ENCODE measurements around the gene PLEKHG4.
A peak's percentile ranks its signal among the peaks of the same experiment; 100 is the strongest.

Gene PLEKHG4

GRCh38 chr16:67326472-67327309 is 47.4 kb downstream of the PLEKHG4 start, which contains the start of the genes KCTD19 and LRRC36:
KCTD19 (minus strand) TSS chr16:67326741; CDS start chr16:67326707, 34 bp downstream.
LRRC36 (plus strand) TSS chr16:67326815; CDS start chr16:67326863, 48 bp downstream.
- DNase-seq (ENCODE audit: low read depth): peak; percentile 25

GRCh38 chr16:67327743-67328142 is 48.4 kb downstream of the PLEKHG4 start:
- no peak for DNase-seq (ENCODE audit: low read depth)

- DNase-seq (ENCODE audit: low read depth): no peak
These were observed 50.6 kb downstream of the PLEKHG4 start for GRCh38 chr16:67329901-67330300.

DNA sequence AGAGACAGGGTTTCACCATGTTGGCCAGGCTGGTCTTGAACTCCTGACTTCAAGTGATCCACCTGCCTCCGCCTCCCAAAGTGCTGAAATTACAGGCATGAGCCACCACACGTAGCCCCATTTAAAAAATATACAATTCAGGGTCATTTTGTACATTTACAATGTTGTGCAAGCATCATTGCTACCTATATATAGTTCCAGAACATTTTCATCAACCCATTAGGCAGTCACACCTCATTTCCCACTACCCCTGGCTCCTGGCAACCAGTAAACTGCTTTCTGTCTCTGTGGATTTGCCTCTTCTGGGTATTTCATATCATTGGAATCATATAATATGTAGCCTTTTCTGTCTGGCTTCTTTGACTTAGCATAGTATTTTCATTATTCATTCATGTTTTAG is 54.0 kb downstream of the PLEKHG4 start:
- DNase-seq (ENCODE audit: low read depth): no peak

DNA sequence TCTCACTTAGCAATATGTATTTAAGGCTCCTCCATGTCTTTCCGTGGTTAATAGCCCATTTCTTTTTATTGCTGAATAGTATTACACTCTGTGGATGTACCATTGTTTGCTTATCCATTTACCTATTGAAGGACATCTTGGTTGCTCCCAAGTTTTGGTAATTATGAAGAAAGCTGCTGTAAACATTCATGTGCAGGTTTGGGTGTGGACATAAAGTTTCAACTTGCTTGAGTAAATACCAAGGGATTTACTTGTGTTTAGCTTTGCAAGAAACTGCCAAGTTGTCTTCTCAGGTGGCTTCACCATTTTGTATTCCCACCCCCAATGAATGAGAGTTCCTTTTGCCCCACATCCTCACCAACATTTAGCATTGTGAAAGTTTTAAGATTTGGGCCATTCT is 56.8 kb downstream of the PLEKHG4 start:
- no peak for DNase-seq (ENCODE audit: low read depth)

DNA sequence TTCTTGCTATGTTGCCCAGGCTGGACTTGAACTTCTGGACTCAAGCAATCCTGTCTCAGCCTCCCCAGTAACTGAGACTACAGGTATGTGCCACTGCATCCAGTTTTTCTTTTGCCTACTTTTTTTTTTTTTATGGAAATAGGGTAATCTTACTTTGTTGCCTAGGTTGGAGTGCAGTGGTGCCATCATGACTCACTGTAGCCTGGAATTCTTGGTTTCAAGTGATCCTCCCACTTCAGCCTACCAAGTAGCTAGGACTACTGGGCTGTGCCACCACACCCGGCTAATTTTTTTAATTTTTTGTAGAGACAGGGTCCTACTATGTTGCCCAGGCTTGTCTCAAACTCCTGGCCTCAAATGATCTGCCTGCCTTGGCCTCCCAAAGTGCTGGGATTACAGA is 57.3 kb downstream of the PLEKHG4 start:
- no peak for DNase-seq (ENCODE audit: low read depth)

Measured in activated T-helper 1 cell treated with Interleukin-2 at 50 U/mL for 16 hours (primary cell).